Esophagus squamous epithelium (tissue), 5 donors: Measurements from ENCODE around the gene CHERP. TPM values are rescaled to one million over a fixed set of nuclear protein-coding genes. Genes with fewer than 3 reads are reported as not detected.
"Not testable (repeated sequence)": the region's sequence is repeated elsewhere in the genome, so short reads cannot be mapped to it uniquely, and the experiment has no call there.

Experiments
- DNase-seq: peaks from one replicate; lab custom pipeline; 2025; lab: John Stamatoyannopoulos, UW
- H3K27ac ChIP-seq, 4 donors: fragments of 200-600 bp; sonication (generic); one replicate each; pipeline ENCODE4 v1.5.1; 2016 to 2019; ENCODE audit warnings: mild to moderate bottlenecking in 1 of 4
- H3K27me3 ChIP-seq, 4 donors: fragments of 200-600 bp; sonication (generic); 1 replicate in 3 of 4; 2 replicates in 1 of 4; pipeline versions ENCODE4 v1.5.1 to v1.6.0; 2017 to 2021; ENCODE audit warnings: antibody characterized with exemption in 1 of 4
- H3K36me3 ChIP-seq, 3 donors: fragments of 200-600 bp; sonication (generic); one replicate each; pipeline ENCODE4 v1.5.1; 2016 to 2019
- H3K4me1 ChIP-seq, 3 donors: fragments of 200-600 bp; sonication (generic); one replicate each; pipeline ENCODE4 v1.5.1; 2017 to 2019
- H3K4me3 ChIP-seq, 4 donors: fragments of 200-600 bp; sonication (generic); 1 replicate in 3 of 4; 2 replicates in 1 of 4; pipeline ENCODE4 v1.5.1; 2016 to 2019; ENCODE audit warnings: mild to moderate bottlenecking in 2 of 4, moderate library complexity in 1 of 4
- H3K9me3 ChIP-seq, 3 donors: fragments of 200-600 bp; sonication (generic); one replicate each; pipeline ENCODE4 v1.5.1; 2016 to 2019
- POLR2A ChIP-seq, 4 donors: fragments of 450-650 bp; IDR thresholded peaks; one replicate each; pipeline ENCODE4 v1.6.1; 2017; ENCODE audit warnings: antibody characterized with exemption in 4 of 4, mild to moderate bottlenecking in 4 of 4, moderate library complexity in 3 of 4
- WGBS, 2 donors: methylation state at CpG; one replicate each; pipeline ENCODE4 v1.1.5; 2018; 5-methylcytosine and 5-hydroxymethylcytosine counted together
- intact Hi-C: fragments of 100-400 bp; cut with DNase I; formaldehyde crosslinking; loops from one replicate; pipeline ENCODE4 v1.15.0; 2022
- total RNA-seq, 4 donors: library from RNA; depleted of rRNA; stranded (reverse); fragments of >200 nt; gene quantifications; one replicate each; pipeline ENCODE4 v1.1.0, GENCODE V29; 2016
- TF ChIP-seq, protein P1 (sequence below), 6 experiments: fragments of 450-650 bp in 4 of 6; fragments of 200-600 bp in 2 of 6; sonication (generic) in 2 of 6; IDR thresholded peaks; one replicate each; pipeline ENCODE4 v1.5.1; 2016 to 2019; ENCODE audit warnings: antibody characterized with exemption in 6 of 6, mild to moderate bottlenecking in 4 of 6, moderate library complexity in 4 of 6
- donor health status: DM: yes; HTN: yes; CAD: no.

The CHERP gene
- total RNA-seq, 4 donors from 2014 or later, result 5.5 to 11.8 (median 9.6) TPM

- TF ChIP-seq, protein P1, sequence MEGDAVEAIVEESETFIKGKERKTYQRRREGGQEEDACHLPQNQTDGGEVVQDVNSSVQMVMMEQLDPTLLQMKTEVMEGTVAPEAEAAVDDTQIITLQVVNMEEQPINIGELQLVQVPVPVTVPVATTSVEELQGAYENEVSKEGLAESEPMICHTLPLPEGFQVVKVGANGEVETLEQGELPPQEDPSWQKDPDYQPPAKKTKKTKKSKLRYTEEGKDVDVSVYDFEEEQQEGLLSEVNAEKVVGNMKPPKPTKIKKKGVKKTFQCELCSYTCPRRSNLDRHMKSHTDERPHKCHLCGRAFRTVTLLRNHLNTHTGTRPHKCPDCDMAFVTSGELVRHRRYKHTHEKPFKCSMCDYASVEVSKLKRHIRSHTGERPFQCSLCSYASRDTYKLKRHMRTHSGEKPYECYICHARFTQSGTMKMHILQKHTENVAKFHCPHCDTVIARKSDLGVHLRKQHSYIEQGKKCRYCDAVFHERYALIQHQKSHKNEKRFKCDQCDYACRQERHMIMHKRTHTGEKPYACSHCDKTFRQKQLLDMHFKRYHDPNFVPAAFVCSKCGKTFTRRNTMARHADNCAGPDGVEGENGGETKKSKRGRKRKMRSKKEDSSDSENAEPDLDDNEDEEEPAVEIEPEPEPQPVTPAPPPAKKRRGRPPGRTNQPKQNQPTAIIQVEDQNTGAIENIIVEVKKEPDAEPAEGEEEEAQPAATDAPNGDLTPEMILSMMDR (IDR thresholded peaks at IDR 0.05), result no peak
- TF ChIP-seq POLR2A (IDR thresholded peaks at IDR 0.05), result no peak
- Histone ChIP-seq H3K27ac (no peak overlapping the region), H3K36me3 (peaks cover 0 to 87% (median 5%) of the 10 kb centered on the region in 3 donors), H3K4me3 (no peak overlapping the region), H3K4me1 (peaks cover 0 to 5% (median 0%) of the 10 kb centered on the region in 3 donors), H3K27me3 (no peaks in the 10 kb centered on the region), H3K9me3 (no peaks in the 10 kb centered on the region)
- intact Hi-C loops, result no loop called here
- WGBS, 2 donors, result 69 to 75% methylated on average over 3 of the region's 3 CpGs
- DNase-seq, result no peak
Observed at GRCh38 chr19:16504271-16504670, 38.0 kb downstream of the CHERP start.

DNA sequence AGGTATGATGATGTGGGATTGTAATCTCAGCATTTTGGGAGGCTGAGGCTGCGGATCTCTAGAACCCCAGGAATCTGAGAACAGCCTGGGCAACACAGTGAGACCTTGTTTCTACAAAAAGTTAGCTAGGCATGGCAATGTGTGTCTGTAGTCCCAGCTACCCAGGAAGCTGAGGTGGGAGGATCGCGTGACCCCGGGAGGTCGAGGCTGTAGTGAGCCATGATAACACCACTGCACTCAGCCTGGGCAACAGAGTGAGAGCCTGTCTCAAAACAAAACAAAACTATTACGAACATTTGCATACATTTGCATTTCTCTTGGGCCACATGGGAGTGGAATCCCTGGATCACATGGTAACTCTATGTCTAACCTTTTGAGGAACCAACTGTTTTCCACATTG, 44.4 kb downstream of the CHERP start:
- no peak overlapping the region for H3K4me3 ChIP-seq
- no peaks in the 10 kb centered on the region for H3K9me3 ChIP-seq
- WGBS, 2 donors, result 86 to 90% methylated on average over 6 of the region's 6 CpGs
- peaks cover 0 to 26% (median 5%) of the 10 kb centered on the region in 3 donors for H3K36me3 ChIP-seq
- peaks cover 10 to 22% (median 12%) of the 10 kb centered on the region in 3 donors for H3K4me1 ChIP-seq
- intact Hi-C loops, result no loop called here
- H3K27me3 ChIP-seq, result no peaks in the 10 kb centered on the region
- no peak for TF ChIP-seq POLR2A (IDR thresholded peaks at IDR 0.05)
- TF ChIP-seq, protein P1 (IDR thresholded peaks at IDR 0.05), result no peak
- no peak overlapping the region for H3K27ac ChIP-seq
- no peak for DNase-seq

GRCh38 chr19:16497042-16497441, 45.2 kb downstream of the CHERP start:
- intact Hi-C loops, result no loop called here
- TF ChIP-seq, protein P1 (IDR thresholded peaks at IDR 0.05), result no peak
- TF ChIP-seq POLR2A (IDR thresholded peaks at IDR 0.05), result no peak
- Histone ChIP-seq H3K36me3 (peaks cover 0 to 18% (median 5%) of the 10 kb centered on the region in 3 donors), H3K9me3 (no peaks in the 10 kb centered on the region), H3K27me3 (no peaks in the 10 kb centered on the region), H3K27ac (peak overlapping the region in 2 of 4 donors; percentile 81 to 84), H3K4me1 (peaks cover 10 to 22% (median 12%) of the 10 kb centered on the region in 3 donors), H3K4me3 (peak overlapping the region in 3 of 4 donors; percentile 63 to 88 (median 68))
- no peak for DNase-seq
- WGBS, 2 donors, result 57 to 74% methylated on average over 12 of the region's 12 CpGs

GRCh38 chr19:16496613-16496983, 45.6 kb downstream of the CHERP start:
- Histone ChIP-seq H3K36me3 (peaks cover 0 to 14% (median 5%) of the 10 kb centered on the region in 3 donors), H3K4me3 (peak overlapping the region; percentile 42 to 88 (median 66)), H3K27me3 (no peaks in the 10 kb centered on the region), H3K27ac (peak overlapping the region; percentile 18 to 84 (median 79)), H3K9me3 (no peaks in the 10 kb centered on the region), H3K4me1 (peaks cover 10 to 22% (median 12%) of the 10 kb centered on the region in 3 donors)
- 2 to 23% methylated on average over 10 to 15 of the region's 16 CpGs for WGBS, 2 donors
- intact Hi-C loops, result no loop called here
- DNase-seq, result no peak
- TF ChIP-seq POLR2A (IDR thresholded peaks at IDR 0.05), result no peak
- TF ChIP-seq, protein P1 (IDR thresholded peaks at IDR 0.05), result no peak

- 0 to 4% methylated on average over 4 of the region's 52 CpGs for whole genome bisulfite sequencing, 2 donors
- Histone ChIP-seq H3K4me1 (peaks cover 10 to 22% (median 12%) of the 10 kb centered on the region in 3 donors), H3K27me3 (no peaks in the 10 kb centered on the region), H3K36me3 (peaks cover 0 to 9% (median 4%) of the 10 kb centered on the region in 3 donors), H3K27ac (peak within 1 kb of the TSS; percentile 76 to 84 (median 79)), H3K4me3 (peak within 1 kb of the TSS; percentile 42 to 88 (median 66)), H3K9me3 (no peaks in the 10 kb centered on the region)
- DNase-seq, result peak; percentile 93
- intact Hi-C loops, result no loop called here
- TF ChIP-seq POLR2A (IDR thresholded peaks at IDR 0.05), result peak in 1 of 4 donors; percentile 24
- TF ChIP-seq, protein P1 (IDR thresholded peaks at IDR 0.05), result peak in 4 of 6 experiments; percentile 29 to 42 (median 38)
Observed at GRCh38 chr19:16495982-16496612, 46.1 kb downstream of the CHERP start, which contains the start of the genes C19orf44 and CALR3. TSS of gene C19orf44 (plus strand) at chr19:16496394. CDS start at chr19:16500793, 4,399 bp downstream. TSS of gene CALR3 (minus strand) at chr19:16496167. CDS start at chr19:16496129, 38 bp downstream.

DNA sequence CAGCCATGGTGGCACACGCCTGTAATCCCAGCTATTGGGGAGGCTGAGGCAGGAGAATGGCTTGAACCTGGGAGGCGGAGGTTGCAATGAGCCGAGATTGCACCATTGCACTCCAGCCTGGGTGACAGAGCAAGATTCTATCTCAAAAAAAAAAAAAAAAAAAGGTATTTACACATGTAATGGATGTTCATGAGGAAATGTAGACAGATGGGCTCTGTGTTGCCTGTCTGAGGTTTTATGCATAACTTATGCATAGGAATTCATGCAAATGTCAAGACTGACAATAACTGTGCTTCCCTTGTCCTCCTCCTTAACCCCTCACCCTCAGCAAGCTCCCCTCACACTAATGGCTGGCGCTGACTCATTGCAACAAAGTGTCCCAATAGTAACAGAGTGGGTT, 55.8 kb downstream of the CHERP start:
- DNase-seq, H3K4me3 ChIP-seq, H3K27ac ChIP-seq, intact Hi-C loops, H3K4me1 ChIP-seq, H3K36me3 ChIP-seq, H3K27me3 ChIP-seq, H3K9me3 ChIP-seq: not testable (repeated sequence)
- WGBS, 2 donors, result 81 to 89% methylated on average over 4 of the region's 4 CpGs
